Breast epithelium (tissue), 4 donors: ENCODE measurements around the gene ST14. TPM values are rescaled to one million over a fixed set of nuclear protein-coding genes. Genes with fewer than 3 reads are reported as not detected.

Experiments used
- DNase-seq, 2 donors: peaks; one replicate each; pipeline ENCODE4 v3.0.0-alpha.2; 2019; ENCODE audit warnings: low spot score in 2 of 2
- H3K27ac ChIP-seq, 2 donors: fragments of 200-600 bp; sonication (generic) in 1 of 2; one replicate each; pipeline ENCODE4 v1.5.1; 2016 to 2019; ENCODE audit warnings: mild to moderate bottlenecking in 1 of 2
- H3K27me3 ChIP-seq, 2 donors: fragments of 200-600 bp; sonication (generic) in 1 of 2; one replicate each; pipeline versions ENCODE4 v1.5.1 to v1.6.0; 2017 to 2019; ENCODE audit warnings: control low read depth in 1 of 2, mild to moderate bottlenecking in 1 of 2
- H3K36me3 ChIP-seq: fragments of 200-600 bp; one replicate; pipeline ENCODE4 v1.5.1; 2019
- H3K4me1 ChIP-seq, 2 donors: fragments of 200-600 bp; sonication (generic); one replicate each; pipeline ENCODE4 v1.5.1; 2016 to 2019; ENCODE audit warnings: control low read depth in 1 of 2
- H3K4me3 ChIP-seq, 3 donors: fragments of 200-600 bp; sonication (generic); 1 replicate in 2 of 3; 2 replicates in 1 of 3; pipeline ENCODE4 v1.5.1; 2016 to 2019; ENCODE audit warnings: mild to moderate bottlenecking in 3 of 3, moderate library complexity in 2 of 3
- H3K9me3 ChIP-seq, 2 donors: fragments of 200-600 bp; sonication (generic) in 1 of 2; one replicate each; pipeline ENCODE4 v1.5.1; 2016 to 2019; ENCODE audit warnings: control low read depth in 1 of 2
- CTCF ChIP-seq, 3 donors: fragments of 450-650 bp; IDR thresholded peaks; one replicate each; pipeline ENCODE4 v1.5.1; 2016 to 2017; ENCODE audit warnings: antibody characterized with exemption in 3 of 3, mild to moderate bottlenecking in 3 of 3, moderate library complexity in 3 of 3
- POLR2A ChIP-seq: fragments of 450-650 bp; IDR thresholded peaks from one replicate; pipeline ENCODE4 v1.6.1; 2016; ENCODE audit warnings: antibody characterized with exemption, mild to moderate bottlenecking, moderate library complexity
- POLR2AphosphoS5 ChIP-seq, 3 donors: sonication (generic); formaldehyde crosslinking; IDR thresholded peaks; one replicate each; pipeline ENCODE4 v1.6.1; 2017; ENCODE audit warnings: antibody characterized with exemption in 3 of 3
- intact Hi-C: fragments of 100-400 bp; cut with DNase I; formaldehyde crosslinking; loops from one replicate; pipeline ENCODE4 v1.15.1; 2023; ENCODE audit warnings: low total_unique reads
- total RNA-seq, 3 donors: library from RNA; depleted of rRNA; stranded (reverse); fragments of >200 nt; gene quantifications; one replicate each; pipeline ENCODE4 v1.1.0, GENCODE V29; 2016

ST14 gene
- total RNA-seq, 3 donors from 2014 or later, result 9.9 to 89.0 (median 48.5) TPM

GRCh38 chr11:130146796-130147195 is 12.8 kb upstream of the ST14 start:
- peak in 1 of 2 donors; percentile 34 for DNase-seq
- Histone ChIP-seq H3K4me1 (no peaks in the 10 kb centered on the region), H3K27me3 (no peaks in the 10 kb centered on the region), H3K9me3 (no peaks in the 10 kb centered on the region), H3K36me3 (no peaks in the 10 kb centered on the region), H3K27ac (peak overlapping the region; percentile 76 to 81), H3K4me3 (no peak overlapping the region)
- intact Hi-C loops, result loop anchor here (5.0 kb wide), 1 partner anchor 364 kb away; no protein-coding TSS in a partner anchor
- TF ChIP-seq POLR2AphosphoS5 (IDR thresholded peaks at IDR 0.05) (peak in 2 of 3 donors; percentile 30 to 38), CTCF (IDR thresholded peaks at IDR 0.05) (no peak), POLR2A (no peak)

GRCh38 chr11:130148796-130149326 is 10.7 kb upstream of the ST14 start:
- no peaks in the 10 kb centered on the region for H3K9me3 ChIP-seq
- intact Hi-C loops, result loop anchor here (5.0 kb wide), 1 partner anchor 367 kb away; no protein-coding TSS in a partner anchor
- H3K27ac ChIP-seq, result no peak overlapping the region
- no peak for DNase-seq
- H3K36me3 ChIP-seq, result no peaks in the 10 kb centered on the region
- TF ChIP-seq POLR2AphosphoS5 (IDR thresholded peaks at IDR 0.05) (no peak), CTCF (IDR thresholded peaks at IDR 0.05) (no peak), POLR2A (no peak)
- H3K4me3 ChIP-seq, result no peak overlapping the region
- H3K4me1 ChIP-seq, result no peaks in the 10 kb centered on the region
- H3K27me3 ChIP-seq, result no peaks in the 10 kb centered on the region

GRCh38 chr11:130150790-130151189 is 8.8 kb upstream of the ST14 start:
- no peaks in the 10 kb centered on the region for H3K9me3 ChIP-seq
- TF ChIP-seq POLR2AphosphoS5 (IDR thresholded peaks at IDR 0.05) (no peak), CTCF (IDR thresholded peaks at IDR 0.05) (no peak), POLR2A (no peak)
- no peak overlapping the region for H3K4me3 ChIP-seq
- H3K27me3 ChIP-seq, result no peaks in the 10 kb centered on the region
- H3K4me1 ChIP-seq, result no peaks in the 10 kb centered on the region
- H3K36me3 ChIP-seq, result no peaks in the 10 kb centered on the region
- intact Hi-C loops, result no loop called here
- H3K27ac ChIP-seq, result no peak overlapping the region
- no peak for DNase-seq

GRCh38 chr11:130151196-130151595 is 8.4 kb upstream of the ST14 start:
- H3K27ac ChIP-seq, result no peak overlapping the region
- no peak overlapping the region for H3K4me3 ChIP-seq
- intact Hi-C loops, result no loop called here

More at GRCh38 chr11:130151196-130151595, 8.4 kb upstream of the ST14 start:
- Histone ChIP-seq H3K9me3 (no peaks in the 10 kb centered on the region), H3K4me1 (no peaks in the 10 kb centered on the region), H3K27me3 (no peaks in the 10 kb centered on the region), H3K36me3 (no peaks in the 10 kb centered on the region)
- TF ChIP-seq POLR2AphosphoS5 (IDR thresholded peaks at IDR 0.05), result no peak
- no peak for TF ChIP-seq CTCF (IDR thresholded peaks at IDR 0.05)
- TF ChIP-seq POLR2A, result no peak
- no peak for DNase-seq
